HG02571 (cell line): ENCODE measurements around the gene C12orf42.

Source experiments
- ATAC-seq: cut with Tn5 transposase; IDR thresholded peaks from one replicate; pipeline ENCODE4 v1.9.1; 2021; ENCODE audit warnings: mild to moderate bottlenecking, moderate library complexity; ENCODE audit not compliant: unreplicated experiment

C12orf42 gene

DNA sequence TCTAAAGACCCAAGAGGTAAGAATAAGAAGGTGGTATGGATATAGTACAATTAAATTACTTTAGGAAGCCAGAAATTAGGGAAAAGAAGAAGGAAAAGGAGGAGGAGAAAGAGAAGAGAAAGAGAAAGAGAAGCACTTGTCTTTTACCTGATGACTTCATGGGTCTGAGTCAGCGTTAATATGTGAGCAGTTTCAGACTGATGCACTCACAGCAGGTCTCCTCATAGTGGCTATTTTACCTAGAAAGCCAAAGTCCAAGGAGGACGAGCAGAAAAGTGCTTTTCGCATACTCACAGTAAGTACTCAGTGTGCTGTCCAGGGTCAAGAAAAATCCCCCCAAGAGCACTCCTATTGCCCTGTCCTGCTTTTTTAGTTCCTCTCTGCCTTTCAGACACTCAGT lies 222.1 kb downstream of the C12orf42 start:
- peak; percentile 51 for ATAC-seq

DNA sequence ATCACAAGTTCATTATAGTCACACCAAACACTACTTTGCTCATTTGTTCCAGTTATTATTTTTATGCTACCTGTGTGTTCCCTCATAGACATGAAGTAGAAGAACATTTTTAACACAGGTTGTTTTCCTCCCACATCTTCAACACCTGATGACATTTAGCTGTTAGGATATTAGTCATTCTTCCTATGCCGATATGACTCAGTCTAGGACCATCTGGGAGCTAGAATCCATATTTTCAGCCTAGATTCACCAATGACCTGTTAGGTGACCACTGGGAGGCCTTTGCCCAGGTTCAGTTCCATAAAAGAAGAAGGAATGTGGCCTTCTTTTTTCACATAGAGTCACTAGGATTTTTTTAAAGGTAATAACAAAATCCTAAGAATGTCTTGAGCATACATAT lies 222.8 kb downstream of the C12orf42 start:
- ATAC-seq = no peak

DNA sequence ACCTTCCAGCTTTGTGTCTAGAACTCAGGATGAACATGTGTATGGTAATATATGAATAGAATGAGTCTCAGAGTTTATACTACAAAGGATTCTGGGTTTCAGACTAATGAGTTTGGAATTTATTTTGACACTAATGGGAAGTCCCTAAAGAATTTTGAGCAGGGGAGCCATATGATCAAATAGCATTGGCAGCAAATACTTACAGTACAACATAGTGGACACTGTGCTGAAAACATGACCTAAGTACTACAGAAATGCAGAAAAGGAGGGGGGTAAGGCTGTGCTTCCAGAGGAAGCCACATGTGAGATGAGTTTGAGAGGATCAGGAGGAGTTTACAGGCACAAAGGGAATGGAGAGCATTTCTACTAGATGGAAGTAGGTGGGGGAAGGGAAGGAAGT lies 225.8 kb downstream of the C12orf42 start:
- no peak for ATAC-seq

- ATAC-seq = no peak
Observed at GRCh38 chr12:103268831-103269514, 226.8 kb downstream of the C12orf42 start.

DNA sequence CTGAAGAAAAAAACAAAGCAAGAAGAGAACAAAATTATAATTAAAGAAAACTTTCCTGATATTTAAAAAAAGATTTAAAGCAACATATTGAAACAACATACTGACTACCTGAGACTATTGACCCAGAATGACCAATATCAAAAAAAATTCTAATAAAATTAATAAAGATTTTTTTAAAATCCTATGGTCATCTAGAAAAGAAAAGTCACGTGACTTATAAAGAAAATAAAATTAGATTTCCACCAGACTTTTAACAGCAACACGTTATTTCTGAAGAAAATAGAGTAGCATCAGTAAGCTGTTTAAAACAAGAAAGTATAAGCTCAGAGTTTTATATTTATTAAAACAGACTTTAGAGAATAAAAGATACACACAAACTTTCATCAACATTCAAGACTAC lies 238.0 kb downstream of the C12orf42 start:
- no peak for ATAC-seq
